DMS153 treated with DMSO at 0.1 percent for 48 hours (cell line): ENCODE results near the gene ABLIM1.
A peak's percentile ranks its signal among the peaks of the same experiment; 100 is the strongest.

Experiments
- DNase-seq: peaks from one replicate; lab custom pipeline; 2025; ENCODE audit not compliant: unreplicated experiment; lab: John Stamatoyannopoulos, UW

The ABLIM1 gene

GRCh38 chr10:114680543-114681117, 22.6 kb upstream of the ABLIM1 start:
- DNase-seq: no peak

- no peak for DNase-seq
These were observed 21.5 kb upstream of the ABLIM1 start for GRCh38 chr10:114679552-114679951.

GRCh38 chr10:114678820-114679219, 20.7 kb upstream of the ABLIM1 start:
- DNase-seq: no peak

DNA sequence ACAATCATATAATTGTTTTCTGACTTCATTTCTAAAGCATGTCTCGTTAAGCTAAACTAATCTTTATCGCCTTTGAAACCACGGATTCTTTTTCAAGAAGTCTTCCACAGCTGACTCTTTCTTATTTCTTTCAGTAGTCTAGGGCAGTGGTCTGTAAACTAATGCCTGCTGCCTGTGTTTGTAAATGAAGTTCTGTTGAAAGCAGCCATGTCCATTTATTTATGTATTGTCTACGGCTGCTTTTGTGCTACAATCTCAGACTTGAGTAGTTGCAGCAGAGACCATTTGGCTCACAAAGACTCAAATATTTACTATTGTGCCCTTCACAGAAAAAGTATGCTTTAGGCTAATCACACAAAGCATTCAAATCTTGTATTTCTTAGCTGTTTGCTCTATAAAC, 20.3 kb upstream of the ABLIM1 start:
- no peak for DNase-seq

GRCh38 chr10:114674346-114674745, 16.3 kb upstream of the ABLIM1 start:
- no peak for DNase-seq

DNA sequence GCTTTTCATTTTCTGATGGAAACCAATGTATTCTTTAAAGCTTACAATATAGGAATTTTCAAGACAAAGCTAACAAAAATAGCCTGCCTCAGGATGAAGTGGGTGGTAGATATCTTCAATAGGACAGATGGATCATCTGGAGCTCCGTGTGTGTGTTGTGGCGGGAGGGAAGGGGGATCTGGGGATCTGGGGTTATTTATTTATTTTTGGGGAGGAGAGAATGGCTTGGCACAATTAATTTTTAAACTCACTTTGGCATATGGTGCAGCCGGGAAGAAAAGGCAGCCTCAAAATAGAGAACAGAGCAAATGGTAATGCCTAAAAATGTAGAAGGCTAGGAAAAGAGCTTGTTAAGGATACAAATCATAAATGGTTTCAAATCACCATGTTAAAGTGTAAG, 11.6 kb upstream of the ABLIM1 start:
- no peak for DNase-seq

- no peak for DNase-seq
These were observed 10.5 kb upstream of the ABLIM1 start for GRCh38 chr10:114668375-114669080.

DNA sequence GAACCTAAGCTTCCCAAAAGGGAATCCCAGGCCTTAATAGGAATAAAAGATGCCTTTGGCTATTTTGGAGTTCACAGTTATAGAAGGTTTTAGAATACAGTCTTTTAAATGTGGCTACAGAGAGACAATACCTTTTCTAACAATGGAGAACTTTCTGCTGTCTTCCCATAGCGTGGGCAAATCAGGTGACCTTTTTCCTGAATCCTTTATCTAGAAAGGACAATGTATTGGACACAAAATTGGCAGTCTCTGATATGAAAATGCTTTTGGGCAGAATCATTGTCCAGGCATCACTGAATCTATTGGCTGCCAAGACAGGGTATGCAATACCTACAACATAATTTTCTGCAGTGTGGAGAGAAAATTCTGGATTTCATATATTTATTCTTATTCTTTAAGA, 7.8 kb upstream of the ABLIM1 start:
- DNase-seq: no peak

- DNase-seq: peak; percentile 31
These were observed 7.3 kb upstream of the ABLIM1 start for GRCh38 chr10:114665406-114665805.

GRCh38 chr10:114664127-114664526, 6.1 kb upstream of the ABLIM1 start:
- DNase-seq: no peak

- no peak for DNase-seq
These were observed 5.6 kb upstream of the ABLIM1 start for GRCh38 chr10:114663626-114664025.

- DNase-seq: peak; percentile 35
These were observed 4.7 kb upstream of the ABLIM1 start for GRCh38 chr10:114662646-114663217.

DNA sequence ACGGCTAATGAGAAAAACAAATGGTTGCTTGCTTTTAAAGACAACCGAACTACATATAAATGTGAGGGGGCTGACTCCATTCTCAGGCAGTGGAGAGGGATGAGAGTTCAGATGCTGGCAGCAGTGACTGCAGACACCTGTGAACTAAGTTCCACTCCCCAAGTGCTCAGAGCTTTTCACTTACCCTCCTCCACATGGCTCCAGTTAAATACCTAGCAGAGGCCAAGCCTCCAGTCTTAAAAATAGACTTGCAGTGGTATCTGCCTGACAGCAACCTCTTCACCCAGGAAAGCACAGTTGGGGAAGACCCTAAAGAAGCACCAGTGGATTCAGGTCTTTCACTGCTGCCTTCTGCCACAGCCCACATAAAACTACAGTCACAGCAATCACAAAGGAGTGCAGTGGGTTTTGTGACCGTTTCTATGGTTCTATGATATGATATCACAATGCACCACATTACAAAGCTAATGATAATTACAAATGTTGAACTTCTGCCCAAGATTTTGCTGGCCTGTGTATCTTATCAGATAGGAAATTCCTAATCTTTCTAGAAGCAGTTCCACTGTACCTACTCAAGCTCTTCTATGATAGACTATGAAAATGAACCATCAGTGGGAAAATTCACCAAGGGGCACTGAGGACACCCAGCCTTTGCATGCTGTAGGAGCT, 3.3 kb upstream of the ABLIM1 start:
- DNase-seq: no peak

DNA sequence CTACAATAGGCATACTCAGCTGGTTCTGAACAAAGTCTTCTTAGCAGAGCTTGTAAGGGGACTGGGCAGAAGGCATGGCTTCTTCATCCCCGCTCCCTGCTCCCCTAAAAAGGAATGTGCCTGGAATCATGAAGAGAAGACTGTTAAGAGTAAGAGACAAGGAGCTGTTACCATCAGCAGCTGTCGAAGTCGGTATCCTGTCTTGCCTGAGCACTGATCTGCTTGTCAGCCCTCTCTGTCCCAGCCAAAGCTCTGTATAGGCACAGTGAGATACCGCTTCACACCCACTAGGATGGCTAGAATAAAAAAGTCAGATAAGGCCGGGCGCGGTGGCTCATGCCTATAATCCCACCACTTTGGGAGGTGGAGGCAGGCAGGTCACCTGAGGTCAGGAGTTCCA, 2.4 kb downstream of the ABLIM1 start:
- DNase-seq: no peak

DNA sequence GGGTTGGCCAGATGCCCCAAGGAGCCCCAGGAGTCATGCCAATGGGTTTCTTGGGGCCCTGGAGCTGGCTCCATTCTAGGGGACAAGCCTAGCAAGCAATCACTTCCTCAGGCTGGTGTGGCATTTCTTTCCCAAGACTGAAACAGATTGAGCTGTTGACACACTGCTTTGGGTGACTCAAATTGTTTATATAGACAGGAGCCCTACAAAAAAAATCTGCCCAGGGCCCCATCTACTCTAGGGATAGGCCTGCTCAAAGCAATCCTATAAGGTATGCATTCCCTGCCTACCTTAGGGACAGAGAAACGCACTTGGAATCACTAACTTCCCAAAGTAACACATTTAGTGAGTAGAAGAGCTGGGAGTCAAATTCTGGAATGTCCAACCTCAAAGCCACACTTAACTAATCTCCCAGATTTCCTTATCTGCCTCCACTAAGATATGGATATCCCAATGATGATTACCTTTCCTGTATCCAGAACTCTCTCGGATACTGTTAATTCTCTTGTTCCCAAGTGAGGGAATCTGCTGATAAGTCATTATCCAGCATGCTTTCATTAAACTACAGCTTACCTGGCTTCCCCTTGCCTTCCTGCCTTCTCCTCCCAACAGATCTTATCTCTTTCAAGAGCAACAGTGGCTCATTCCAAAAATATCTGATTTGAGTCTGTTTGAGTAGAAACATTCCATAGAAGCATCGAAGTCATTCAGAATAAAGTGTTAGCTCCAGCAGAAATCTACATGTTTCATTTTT, 3.1 kb downstream of the ABLIM1 start:
- no peak for DNase-seq

DNA sequence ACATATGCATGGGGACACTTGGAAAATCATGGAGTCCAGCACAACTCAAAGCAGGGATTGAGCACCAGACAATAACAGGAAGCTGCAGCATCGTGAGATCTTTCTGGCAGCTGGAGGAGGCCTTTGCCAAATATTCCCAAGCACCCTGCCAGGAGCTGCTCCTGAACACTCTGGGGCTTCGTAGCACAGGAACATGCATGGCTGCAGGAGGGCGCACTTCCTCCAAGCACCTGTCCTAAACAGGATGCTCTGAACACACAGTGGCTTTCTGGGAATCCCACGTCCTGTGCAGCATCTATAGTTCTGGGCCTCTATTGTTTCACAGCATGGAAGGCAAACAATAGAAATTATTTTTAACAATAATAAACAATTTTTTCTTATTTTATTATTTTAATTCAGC, 4.1 kb downstream of the ABLIM1 start:
- no peak for DNase-seq

DNA sequence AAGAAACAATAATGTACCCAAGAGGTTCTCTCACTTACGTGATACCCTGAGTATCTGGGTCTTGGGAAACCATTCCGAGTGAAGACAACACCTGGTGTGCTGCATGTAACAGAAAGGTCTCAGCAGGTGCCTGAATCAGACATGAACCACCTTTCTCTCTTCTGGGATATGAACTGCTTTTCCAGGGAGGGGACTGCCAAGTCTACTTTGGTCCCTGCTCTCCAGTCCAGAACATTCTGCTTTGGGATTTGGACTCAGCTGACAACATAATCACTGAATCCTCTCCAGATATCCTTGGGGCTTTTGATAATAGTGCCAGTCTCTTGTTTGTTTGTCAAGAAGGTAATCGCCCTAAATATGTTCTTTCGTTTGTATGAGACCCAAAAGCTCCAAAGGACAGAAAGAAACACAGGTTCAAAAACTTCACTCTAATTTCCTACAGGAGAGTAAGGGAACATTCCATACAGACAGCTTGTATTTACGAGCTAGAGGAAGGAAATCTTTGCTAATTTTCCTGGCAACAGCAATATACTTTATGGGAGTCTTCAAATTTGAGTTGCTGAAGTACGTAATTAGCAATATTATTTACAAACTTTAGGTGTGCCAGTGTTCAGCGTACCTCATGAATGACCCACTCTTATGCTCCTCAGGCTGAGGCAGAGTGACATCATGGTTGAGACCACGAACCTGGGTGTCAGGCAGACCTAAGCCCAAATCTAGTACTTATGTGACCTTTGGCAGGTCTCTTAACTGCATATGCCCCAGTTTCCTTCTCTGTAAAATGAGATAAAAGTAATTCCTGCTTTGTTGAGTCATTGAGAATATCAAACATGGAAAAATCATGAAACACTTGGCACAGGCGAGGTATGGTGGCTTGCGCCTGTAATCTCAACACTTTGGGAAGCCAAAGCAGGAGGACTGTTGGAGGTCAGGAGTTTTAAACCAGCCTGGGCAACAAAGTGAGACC, 5.4 kb downstream of the ABLIM1 start:
- no peak for DNase-seq

- no peak for DNase-seq
These were observed 7.2 kb downstream of the ABLIM1 start for GRCh38 chr10:114650831-114651230.

- DNase-seq: no peak
These were observed 7.8 kb downstream of the ABLIM1 start for GRCh38 chr10:114650266-114650665.

DNA sequence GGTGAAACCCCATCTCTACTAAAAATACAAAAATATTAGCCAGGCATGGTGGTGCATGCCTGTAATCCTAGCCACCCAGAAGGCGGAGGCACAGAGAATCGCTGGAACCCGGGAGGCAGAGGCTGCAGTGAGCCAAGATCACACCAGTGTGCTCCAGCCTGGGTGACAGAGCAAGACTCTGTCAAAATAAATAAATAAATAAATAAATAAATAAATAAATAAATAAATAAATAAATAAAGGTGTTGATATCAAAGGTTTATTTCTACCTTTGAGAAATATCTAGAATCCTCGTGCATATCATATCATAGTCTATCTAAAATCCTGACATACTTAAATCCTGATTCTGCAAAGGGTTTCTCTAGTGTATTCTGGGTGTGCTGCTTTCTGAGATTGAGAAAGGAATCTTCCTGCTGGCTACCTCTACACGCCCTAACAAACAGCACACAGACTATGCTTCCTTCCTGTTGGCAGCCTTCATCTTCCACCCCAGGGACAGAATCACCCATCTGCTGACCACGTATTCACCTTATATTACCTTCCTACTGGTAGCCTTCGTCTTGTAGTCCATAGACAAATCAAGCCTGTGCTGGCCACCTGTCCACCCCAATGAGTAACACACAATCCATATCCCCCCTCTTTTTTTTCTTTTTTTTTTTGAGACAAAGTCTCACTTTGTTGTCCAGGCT, 8.7 kb downstream of the ABLIM1 start:
- DNase-seq: no peak
